ENCODE data around the gene DRD4. TPM values are rescaled to one million over a fixed set of nuclear protein-coding genes. Genes with fewer than 3 reads are reported as not detected.

Gene DRD4
- total and polyA plus RNA-seq, 12 donors = 0.28 to 1.3 (median 0.47) TPM; not detected in 3

DNA sequence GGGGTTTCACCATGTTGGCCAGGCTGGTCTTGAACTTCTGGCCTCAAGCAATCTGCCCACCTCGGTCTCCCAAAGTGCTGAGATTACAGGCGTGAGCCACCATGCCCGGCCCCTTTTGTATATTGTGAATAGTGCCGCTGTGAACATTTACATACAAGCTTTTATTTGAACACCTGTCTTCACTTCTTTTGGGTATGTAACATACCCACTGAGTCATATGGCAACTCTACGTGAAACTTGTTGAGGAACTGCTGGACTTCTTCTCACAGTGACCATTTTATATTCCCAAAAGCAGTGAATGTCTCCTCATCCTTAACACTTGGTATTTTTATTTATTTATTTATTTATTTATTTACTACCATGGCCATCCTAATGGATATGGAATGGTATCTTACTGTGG, 6.2 kb upstream of the DRD4 start:
- DNase-seq = no peak
- H3K4me1 ChIP-seq (replicated peaks in 1 of 2) = no peaks in the 10 kb centered on the region

DNA sequence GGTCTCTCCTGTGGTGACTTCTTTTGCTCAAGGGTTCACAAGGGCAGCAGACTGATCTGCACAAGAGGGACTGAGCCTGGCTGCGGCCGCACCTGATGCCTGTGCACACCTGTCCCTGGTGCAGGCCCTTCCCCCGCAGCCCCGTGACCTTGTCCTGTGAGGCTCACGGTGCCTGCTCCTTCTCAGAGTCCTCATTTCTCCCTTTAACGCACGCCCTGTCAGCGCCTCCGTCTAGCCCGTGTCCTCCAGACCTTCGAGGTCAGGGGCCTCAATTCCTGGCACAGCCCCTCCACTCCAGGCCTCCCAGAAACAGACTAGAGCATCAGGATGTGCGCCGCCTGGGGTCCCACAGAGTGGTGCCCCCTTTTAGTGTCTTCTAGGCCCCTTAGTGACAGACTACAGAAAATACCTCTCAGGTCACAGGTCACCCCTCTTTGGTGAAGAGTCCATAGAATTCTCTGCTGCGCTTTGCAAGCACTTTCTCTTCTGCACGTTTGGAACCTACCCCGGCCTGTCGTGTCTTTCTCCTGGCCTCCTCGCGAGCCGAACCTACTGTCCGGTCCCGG, 1.0 kb upstream of the DRD4 start:
- Histone ChIP-seq H3K4me1 (replicated peaks in 1 of 2) (no peaks in the 10 kb centered on the region), H3K4me3 (no peak overlapping the region), H3K9me3 (replicated peaks in 1 of 3) (no peaks in the 10 kb centered on the region), H3K27ac (no peak overlapping the region), H3K27me3 (no peaks in the 10 kb centered on the region), H3K36me3 (replicated peaks in 1 of 2) (no peaks in the 10 kb centered on the region)
- no peak for TF ChIP-seq CTCF (IDR thresholded peaks at IDR 0.05)
- TF ChIP-seq POLR2A (IDR thresholded peaks at IDR 0.05) = no peak
- DNase-seq = no peak
- intact Hi-C loops (cut with DNase I) = no loop called here
- WGBS, 4 donors = 63 to 73% (median 70%) methylated on average over 18 to 22 of the region's 22 CpGs

More for the DNA sequence above, 6.2 kb upstream of the DRD4 start:
- Histone ChIP-seq H3K9me3 (replicated peaks in 1 of 3) (no peaks in the 10 kb centered on the region), H3K27me3 (no peaks in the 10 kb centered on the region), H3K27ac (no peak overlapping the region), H3K4me3 (no peak overlapping the region), H3K36me3 (replicated peaks in 1 of 2) (no peaks in the 10 kb centered on the region)
- TF ChIP-seq CTCF (IDR thresholded peaks at IDR 0.05) = no peak
- intact Hi-C loops (cut with DNase I) = no loop called here
- WGBS, 4 donors = 92 to 96% (median 94%) methylated on average over 5 of the region's 5 CpGs

DNA sequence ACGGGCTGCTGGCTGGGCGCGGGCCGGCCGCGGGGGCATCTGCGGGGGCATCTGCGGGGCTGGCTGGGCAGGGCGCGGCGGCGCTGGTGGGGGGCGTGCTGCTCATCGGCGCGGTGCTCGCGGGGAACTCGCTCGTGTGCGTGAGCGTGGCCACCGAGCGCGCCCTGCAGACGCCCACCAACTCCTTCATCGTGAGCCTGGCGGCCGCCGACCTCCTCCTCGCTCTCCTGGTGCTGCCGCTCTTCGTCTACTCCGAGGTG, 194 bp downstream of the DRD4 start:
- H3K27me3 ChIP-seq = no peaks in the 10 kb centered on the region
- H3K4me1 ChIP-seq (replicated peaks in 1 of 2) = no peaks in the 10 kb centered on the region
- TF ChIP-seq CTCF (IDR thresholded peaks at IDR 0.05) = no peak
- no peak for TF ChIP-seq POLR2A (IDR thresholded peaks at IDR 0.05)
- intact Hi-C loops (cut with DNase I) = no loop called here
- peak overlapping the region in 1 of 4 donors; percentile 23 for H3K4me3 ChIP-seq
- whole genome bisulfite sequencing, 4 donors = 37 to 65% (median 48%) methylated on average over 4 to 33 of the region's 34 CpGs
- no peaks in the 10 kb centered on the region for H3K9me3 ChIP-seq (replicated peaks in 1 of 3)
- no peak for DNase-seq
- H3K27ac ChIP-seq = no peak overlapping the region
- H3K36me3 ChIP-seq (replicated peaks in 1 of 2) = peaks cover 0 to 6% of the 10 kb centered on the region in 2 donors

GRCh38 chr11:637593-638521, 788 bp downstream of the DRD4 start:
- Histone ChIP-seq H3K9me3 (replicated peaks in 1 of 3) (no peaks in the 10 kb centered on the region), H3K4me1 (replicated peaks in 1 of 2) (no peaks in the 10 kb centered on the region), H3K27me3 (no peaks in the 10 kb centered on the region), H3K27ac (no peak overlapping the region), H3K36me3 (replicated peaks in 1 of 2) (peaks cover 0 to 6% of the 10 kb centered on the region in 2 donors), H3K4me3 (peak overlapping the region in 1 of 4 donors; percentile 23)
- 56 to 77% (median 60%) methylated on average over 20 to 55 of the region's 55 CpGs for WGBS, 4 donors
- TF ChIP-seq CTCF (IDR thresholded peaks at IDR 0.05) = no peak
- no peak for TF ChIP-seq POLR2A (IDR thresholded peaks at IDR 0.05)
- intact Hi-C loops (cut with DNase I) = no loop called here
- DNase-seq = peak in 1 of 7 donors; percentile 20
